Gastroesophageal sphincter (tissue), 4 donors: Measurements from ENCODE around the gene TBCD. TPM values are rescaled to one million over a fixed set of nuclear protein-coding genes. Genes with fewer than 3 reads are reported as not detected.

Experiments used
- ATAC-seq: fragments of 150-250 bp; one replicate; pipeline ENCODE4 v1.9.1; 2016; ENCODE audit warnings: mild to moderate bottlenecking, moderate library complexity
- H3K27ac ChIP-seq, 4 donors: fragments of 200-600 bp; sonication (generic) in 3 of 4; 1 replicate in 3 of 4; 2 replicates in 1 of 4; pipeline ENCODE4 v1.5.1; 2016 to 2019
- H3K27me3 ChIP-seq: fragments of 200-600 bp; sonication (generic); one replicate; pipeline ENCODE4 v1.5.1; 2019
- H3K36me3 ChIP-seq, 2 donors: fragments of 200-600 bp; sonication (generic); one replicate each; pipeline ENCODE4 v1.5.1; 2019; ENCODE audit warnings: control low read depth in 1 of 2
- H3K4me1 ChIP-seq, 3 donors: fragments of 200-600 bp; sonication (generic); 1 replicate in 2 of 3; 2 replicates in 1 of 3; pipeline ENCODE4 v1.5.1; 2016 to 2019; ENCODE audit warnings: control low read depth in 2 of 3
- H3K4me3 ChIP-seq, 2 donors: fragments of 200-600 bp; sonication (generic); one replicate each; pipeline ENCODE4 v1.5.1; 2019; ENCODE audit warnings: mild to moderate bottlenecking in 1 of 2, moderate library complexity in 1 of 2
- H3K9me3 ChIP-seq, 3 donors: fragments of 200-600 bp; sonication (generic); one replicate each; pipeline ENCODE4 v1.5.1; 2017 to 2019; ENCODE audit warnings: control low read depth in 2 of 3
- CTCF ChIP-seq, 4 experiments: fragments of 200-600 bp in 2 of 4; fragments of 450-650 bp in 2 of 4; sonication (generic) in 1 of 4; IDR thresholded peaks; one replicate each; pipeline ENCODE4 v1.5.1; 2017 to 2019; ENCODE audit warnings: antibody characterized with exemption in 4 of 4, mild to moderate bottlenecking in 2 of 4, moderate library complexity in 2 of 4
- EP300 ChIP-seq: sonication (generic); formaldehyde crosslinking; IDR thresholded peaks from one replicate; pipeline ENCODE4 v1.6.1; 2017; ENCODE audit warnings: antibody characterized with exemption, mild to moderate bottlenecking
- POLR2A ChIP-seq, 2 donors: fragments of 450-650 bp; IDR thresholded peaks; one replicate each; pipeline ENCODE4 v1.6.1; 2017; ENCODE audit warnings: antibody characterized with exemption in 2 of 2, mild to moderate bottlenecking in 2 of 2, moderate library complexity in 1 of 2
- POLR2AphosphoS5 ChIP-seq: sonication (generic); formaldehyde crosslinking; IDR thresholded peaks from one replicate; pipeline ENCODE4 v1.6.1; 2017; ENCODE audit warnings: antibody characterized with exemption
- WGBS, 2 donors: methylation state at CpG; one replicate each; pipeline ENCODE4 v1.1.5; 2018; ENCODE audit warnings: low coverage in 1 of 2; 5-methylcytosine and 5-hydroxymethylcytosine counted together
- total RNA-seq, 4 donors: library from RNA; depleted of rRNA; stranded (reverse); fragments of >200 nt; gene quantifications; one replicate each; pipeline ENCODE4 v1.1.0, GENCODE V29; 2016

The TBCD gene
- total RNA-seq, 4 donors from 2014 or later: 32.0 to 57.8 (median 47.0) TPM

- WGBS, 2 donors: 53 to 65% methylated on average over 7 to 16 of the region's 19 CpGs
- no peak overlapping the region for H3K27ac ChIP-seq
- TF ChIP-seq CTCF (IDR thresholded peaks at IDR 0.05) (peak in 2 of 4 experiments; percentile 28 to 47), POLR2A (IDR thresholded peaks at IDR 0.05) (no peak)
- peaks cover 0 to 9% (median 0%) of the 10 kb centered on the region in 3 donors for H3K4me1 ChIP-seq
- peaks cover 0 to 61% of the 10 kb centered on the region in 2 donors for H3K36me3 ChIP-seq
- H3K4me3 ChIP-seq: no peak overlapping the region
- no peaks in the 10 kb centered on the region for H3K27me3 ChIP-seq
- no peaks in the 10 kb centered on the region for H3K9me3 ChIP-seq
- no peak for ATAC-seq
These were observed 166.0 kb downstream of the TBCD start for GRCh38 chr17:82917699-82918345.

- WGBS, 2 donors: 92 to 94% methylated on average over 16 to 19 of the region's 19 CpGs
- TF ChIP-seq EP300: no peak
- no peak for TF ChIP-seq CTCF (IDR thresholded peaks at IDR 0.05)
- no peak for TF ChIP-seq POLR2A (IDR thresholded peaks at IDR 0.05)
These were observed 166.6 kb downstream of the TBCD start for GRCh38 chr17:82918508-82918907.

GRCh38 chr17:82920150-82920549 lies 168.3 kb downstream of the TBCD start:
- ATAC-seq: no peak
- no peaks in the 10 kb centered on the region for H3K9me3 ChIP-seq
- 95% methylated on average over 5 of the region's 15 CpGs; no CpG with 5 or more reads in 1 of the 2 donors for WGBS, 2 donors
- H3K4me1 ChIP-seq: no peaks in the 10 kb centered on the region
- H3K36me3 ChIP-seq: peaks cover 0 to 64% of the 10 kb centered on the region in 2 donors
- TF ChIP-seq POLR2AphosphoS5 (no peak), POLR2A (IDR thresholded peaks at IDR 0.05) (no peak)
- H3K4me3 ChIP-seq: no peak overlapping the region
- H3K27me3 ChIP-seq: no peaks in the 10 kb centered on the region
- no peak overlapping the region for H3K27ac ChIP-seq

More at GRCh38 chr17:82918508-82918907, 166.6 kb downstream of the TBCD start:
- Histone ChIP-seq H3K36me3 (peaks cover 0 to 61% of the 10 kb centered on the region in 2 donors), H3K27me3 (no peaks in the 10 kb centered on the region), H3K4me3 (no peak overlapping the region), H3K9me3 (no peaks in the 10 kb centered on the region), H3K4me1 (peaks cover 0 to 9% (median 0%) of the 10 kb centered on the region in 3 donors), H3K27ac (no peak overlapping the region)
- no peak for ATAC-seq

GRCh38 chr17:82920715-82921114 lies 168.8 kb downstream of the TBCD start:
- Histone ChIP-seq H3K27me3 (no peaks in the 10 kb centered on the region), H3K9me3 (no peaks in the 10 kb centered on the region), H3K36me3 (peaks cover 0 to 64% of the 10 kb centered on the region in 2 donors), H3K4me3 (no peak overlapping the region), H3K27ac (no peak overlapping the region), H3K4me1 (no peaks in the 10 kb centered on the region)
- 80 to 85% methylated on average over 1 to 6 of the region's 16 CpGs for WGBS, 2 donors
- TF ChIP-seq EP300: no peak
- no peak for TF ChIP-seq POLR2A (IDR thresholded peaks at IDR 0.05)
- no peak for TF ChIP-seq POLR2AphosphoS5
- TF ChIP-seq CTCF (IDR thresholded peaks at IDR 0.05): no peak
- no peak for ATAC-seq

GRCh38 chr17:82921426-82921825 lies 169.6 kb downstream of the TBCD start:
- no peaks in the 10 kb centered on the region for H3K4me1 ChIP-seq
- H3K36me3 ChIP-seq: peaks cover 0 to 66% of the 10 kb centered on the region in 2 donors
- H3K27me3 ChIP-seq: no peaks in the 10 kb centered on the region
- WGBS, 2 donors: 85 to 94% methylated on average over 6 to 13 of the region's 13 CpGs
- H3K9me3 ChIP-seq: no peaks in the 10 kb centered on the region
- no peak for ATAC-seq
- no peak for TF ChIP-seq EP300
- no peak for TF ChIP-seq CTCF (IDR thresholded peaks at IDR 0.05)
- no peak for TF ChIP-seq POLR2A (IDR thresholded peaks at IDR 0.05)
- TF ChIP-seq POLR2AphosphoS5: no peak
- no peak overlapping the region for H3K4me3 ChIP-seq
- H3K27ac ChIP-seq: no peak overlapping the region
